Smooth muscle cell of the brain vasculature (primary cell): Measurements from ENCODE around the gene ZNF281.
A peak's percentile ranks its signal among the peaks of the same experiment; 100 is the strongest.
"Not testable (repeated sequence)": the region's sequence is repeated elsewhere in the genome, so short reads cannot be mapped to it uniquely, and the experiment has no call there.

ENCODE experiments used
- DNase-seq: peaks from one replicate; pipeline ENCODE4 v3.0.0-alpha.2; 2012; ENCODE audit warnings: low read depth, low spot score

Gene ZNF281, protein sequence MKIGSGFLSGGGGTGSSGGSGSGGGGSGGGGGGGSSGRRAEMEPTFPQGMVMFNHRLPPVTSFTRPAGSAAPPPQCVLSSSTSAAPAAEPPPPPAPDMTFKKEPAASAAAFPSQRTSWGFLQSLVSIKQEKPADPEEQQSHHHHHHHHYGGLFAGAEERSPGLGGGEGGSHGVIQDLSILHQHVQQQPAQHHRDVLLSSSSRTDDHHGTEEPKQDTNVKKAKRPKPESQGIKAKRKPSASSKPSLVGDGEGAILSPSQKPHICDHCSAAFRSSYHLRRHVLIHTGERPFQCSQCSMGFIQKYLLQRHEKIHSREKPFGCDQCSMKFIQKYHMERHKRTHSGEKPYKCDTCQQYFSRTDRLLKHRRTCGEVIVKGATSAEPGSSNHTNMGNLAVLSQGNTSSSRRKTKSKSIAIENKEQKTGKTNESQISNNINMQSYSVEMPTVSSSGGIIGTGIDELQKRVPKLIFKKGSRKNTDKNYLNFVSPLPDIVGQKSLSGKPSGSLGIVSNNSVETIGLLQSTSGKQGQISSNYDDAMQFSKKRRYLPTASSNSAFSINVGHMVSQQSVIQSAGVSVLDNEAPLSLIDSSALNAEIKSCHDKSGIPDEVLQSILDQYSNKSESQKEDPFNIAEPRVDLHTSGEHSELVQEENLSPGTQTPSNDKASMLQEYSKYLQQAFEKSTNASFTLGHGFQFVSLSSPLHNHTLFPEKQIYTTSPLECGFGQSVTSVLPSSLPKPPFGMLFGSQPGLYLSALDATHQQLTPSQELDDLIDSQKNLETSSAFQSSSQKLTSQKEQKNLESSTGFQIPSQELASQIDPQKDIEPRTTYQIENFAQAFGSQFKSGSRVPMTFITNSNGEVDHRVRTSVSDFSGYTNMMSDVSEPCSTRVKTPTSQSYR

GRCh38 chr1:200409761-200410565 is at the start of gene ZNF281:
Gene ZNF281, minus strand, starts transcription at chr1:200410036. Its CDS starts 331 bp downstream, at chr1:200409705.
- DNase-seq, result peak; percentile 73

DNA sequence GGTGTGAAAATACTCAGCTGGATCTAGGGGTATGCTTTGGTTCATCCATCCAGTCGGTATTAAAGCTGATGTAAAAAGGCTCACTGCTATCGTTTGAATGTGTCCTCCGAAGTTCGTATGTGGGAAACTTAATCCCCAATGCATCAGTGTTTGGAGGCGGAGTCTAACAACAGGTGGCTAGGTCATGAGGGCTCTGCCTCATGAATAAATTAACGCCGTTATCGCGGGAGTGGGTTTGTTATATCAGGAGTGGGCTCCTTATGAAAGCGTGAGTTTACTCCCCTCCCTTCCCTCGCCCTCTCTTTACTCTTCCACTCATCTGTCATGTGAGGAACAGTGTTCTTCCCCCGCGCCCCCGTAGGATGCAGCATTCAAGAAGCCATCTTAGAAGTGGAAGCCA is 48.9 kb upstream of the ZNF281 start:
- DNase-seq, result no peak

DNA sequence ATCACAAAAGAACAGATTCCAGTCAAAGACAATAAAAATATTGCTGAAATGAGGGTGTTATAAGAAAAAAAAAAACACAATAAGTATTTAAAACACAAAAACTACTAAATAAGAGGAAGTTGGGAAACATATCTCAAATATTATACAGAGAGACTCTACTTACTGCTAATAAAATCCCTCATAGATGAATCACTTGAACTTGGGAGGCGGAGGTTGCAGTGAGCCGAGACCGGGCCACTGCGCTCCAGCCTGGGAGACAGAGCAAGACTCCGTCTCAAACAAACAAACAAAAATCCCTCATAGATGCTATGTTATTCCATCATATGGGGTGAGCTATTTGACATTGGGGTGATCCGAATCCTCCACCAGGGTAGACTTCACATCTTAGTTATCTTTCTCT is 48.0 kb upstream of the ZNF281 start:
- DNase-seq, result no peak

DNA sequence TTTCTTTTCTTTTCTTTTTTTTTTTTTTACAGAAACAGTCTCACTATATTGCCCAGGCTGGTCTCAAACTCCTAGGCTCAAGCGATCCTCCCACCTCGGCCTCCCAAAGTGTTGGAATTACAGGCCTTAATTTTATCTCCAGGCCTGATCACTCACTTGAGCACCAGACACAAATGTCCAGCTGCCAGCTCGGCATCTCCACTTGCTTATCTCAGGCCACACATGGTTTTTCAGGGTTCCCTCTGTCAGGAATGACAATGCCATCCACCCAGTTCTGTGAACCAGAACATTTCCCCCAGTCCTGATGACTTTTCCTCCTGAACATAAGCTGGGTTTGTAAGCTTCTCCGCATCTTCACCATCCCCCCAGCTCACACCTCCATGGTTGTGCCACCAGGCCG is 44.6 kb upstream of the ZNF281 start:
- DNase-seq, result no peak

- DNase-seq, result no peak
These were observed 43.7 kb upstream of the ZNF281 start for GRCh38 chr1:200453553-200453905.

DNA sequence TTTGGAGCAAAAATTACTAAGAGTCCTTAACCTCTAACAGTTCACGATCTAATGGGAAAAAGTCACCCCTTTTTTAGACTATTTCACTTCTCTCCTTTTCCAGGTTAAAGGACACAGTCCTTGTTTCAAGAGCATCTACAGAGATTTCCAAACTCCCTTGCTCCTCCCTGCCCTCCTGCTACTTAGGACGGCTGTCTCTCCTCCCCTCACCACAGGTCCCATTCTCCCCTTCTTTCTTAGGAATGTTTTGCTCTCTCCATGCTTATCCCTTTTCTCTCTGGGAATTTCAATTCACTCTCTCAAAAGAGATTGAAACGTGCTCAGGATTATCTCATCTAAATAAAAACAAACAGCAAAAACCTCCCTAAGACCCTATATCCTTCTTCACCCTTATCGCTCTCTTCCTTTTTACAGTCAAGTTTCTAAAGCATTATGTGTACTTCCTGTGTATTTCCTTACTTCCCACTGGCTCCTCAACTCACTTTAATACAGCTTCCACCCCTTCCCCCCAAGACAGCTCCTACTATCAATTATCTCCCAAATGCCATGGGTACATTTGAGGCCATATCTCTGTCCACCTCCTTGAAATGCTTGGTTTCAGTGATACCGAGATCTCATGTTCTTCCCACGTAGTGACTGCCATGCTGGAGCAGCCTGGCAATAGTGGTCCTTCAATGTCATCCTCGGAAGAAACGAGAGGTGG is 43.2 kb upstream of the ZNF281 start:
- DNase-seq, result no peak

DNA sequence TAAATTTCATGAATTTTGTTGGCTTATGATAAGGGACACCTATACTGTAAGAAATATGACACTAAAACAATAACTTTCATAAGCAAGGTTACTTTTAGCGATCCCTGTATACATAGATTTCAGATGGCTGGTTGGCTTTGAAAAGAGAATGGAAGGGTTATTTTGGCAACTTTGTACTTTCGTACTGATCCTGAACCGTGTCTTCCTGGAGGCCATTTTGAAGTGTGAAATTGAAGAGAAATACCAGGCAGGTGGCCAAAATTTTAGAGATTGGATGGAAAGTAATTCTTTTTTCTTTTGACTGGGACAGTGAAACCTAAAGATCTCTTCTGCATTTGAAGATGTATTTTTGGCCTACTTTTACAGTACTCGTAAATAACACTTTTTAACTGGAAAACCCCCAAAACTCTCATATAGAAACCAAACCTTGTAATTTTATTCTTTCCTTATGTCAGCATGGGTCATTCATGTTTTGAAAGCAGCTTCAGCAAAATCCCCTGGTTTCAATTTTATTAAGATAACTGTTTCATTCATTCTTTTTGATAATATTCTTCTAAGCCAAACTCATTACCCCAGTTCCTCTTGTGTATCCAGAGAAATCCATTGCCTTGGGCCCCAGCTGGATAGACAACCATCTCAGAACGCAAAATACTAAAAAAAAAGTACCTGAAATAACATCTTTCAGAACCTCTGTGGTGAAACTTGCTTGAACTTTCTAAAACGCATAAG is 38.4 kb upstream of the ZNF281 start:
- no peak for DNase-seq

DNA sequence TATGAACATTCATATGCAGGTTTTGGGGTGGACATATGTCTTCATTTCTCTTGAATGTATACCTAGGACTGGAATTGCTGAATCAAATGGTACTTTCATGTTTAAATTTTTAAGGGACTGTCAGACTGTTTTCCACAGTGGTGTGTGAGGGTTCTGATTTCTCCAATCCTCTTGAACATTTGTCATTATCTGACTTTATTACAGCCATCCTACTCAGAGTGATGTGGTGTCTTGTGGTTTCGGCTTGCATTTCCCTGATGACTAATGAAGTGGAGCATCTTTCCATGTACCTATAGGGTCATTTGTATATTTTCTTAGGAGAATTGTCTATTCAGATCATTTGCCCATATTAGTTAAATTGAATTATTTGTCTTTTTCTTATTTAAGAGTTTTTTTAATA is 35.4 kb upstream of the ZNF281 start:
- DNase-seq, result no peak

DNA sequence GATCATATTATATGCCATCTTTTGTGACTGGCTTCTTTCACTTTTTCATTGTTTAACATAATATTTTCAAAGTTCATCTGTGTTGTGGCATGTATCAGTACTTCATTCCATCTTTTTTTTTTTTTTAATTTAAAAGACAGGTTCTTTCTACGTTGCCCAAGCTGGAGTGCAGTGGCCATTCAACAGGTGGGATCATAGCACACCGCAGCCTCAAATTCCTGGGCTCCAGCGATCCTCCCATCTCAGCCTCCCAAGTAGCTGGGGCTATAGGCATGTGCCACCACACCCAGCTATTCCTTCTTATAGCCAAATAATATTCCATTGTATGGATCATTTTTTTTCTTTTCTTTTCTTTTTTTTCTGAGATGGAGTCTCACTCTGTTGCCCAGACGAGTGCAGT is 34.6 kb upstream of the ZNF281 start:
- no peak for DNase-seq

- no peak for DNase-seq
These were observed 34.0 kb upstream of the ZNF281 start for GRCh38 chr1:200443860-200444259.

- no peak for DNase-seq
These were observed 32.8 kb upstream of the ZNF281 start for GRCh38 chr1:200442537-200443156.

- no peak for DNase-seq
These were observed 32.2 kb upstream of the ZNF281 start for GRCh38 chr1:200442023-200442422.

- DNase-seq, result no peak
These were observed 29.1 kb upstream of the ZNF281 start for GRCh38 chr1:200438911-200439310.

GRCh38 chr1:200438413-200438812 is 28.6 kb upstream of the ZNF281 start:
- DNase-seq, result not testable (repeated sequence)

GRCh38 chr1:200437556-200438203 is 27.8 kb upstream of the ZNF281 start:
- DNase-seq, result no peak

- DNase-seq, result no peak
These were observed 27.3 kb upstream of the ZNF281 start for GRCh38 chr1:200437088-200437487.

DNA sequence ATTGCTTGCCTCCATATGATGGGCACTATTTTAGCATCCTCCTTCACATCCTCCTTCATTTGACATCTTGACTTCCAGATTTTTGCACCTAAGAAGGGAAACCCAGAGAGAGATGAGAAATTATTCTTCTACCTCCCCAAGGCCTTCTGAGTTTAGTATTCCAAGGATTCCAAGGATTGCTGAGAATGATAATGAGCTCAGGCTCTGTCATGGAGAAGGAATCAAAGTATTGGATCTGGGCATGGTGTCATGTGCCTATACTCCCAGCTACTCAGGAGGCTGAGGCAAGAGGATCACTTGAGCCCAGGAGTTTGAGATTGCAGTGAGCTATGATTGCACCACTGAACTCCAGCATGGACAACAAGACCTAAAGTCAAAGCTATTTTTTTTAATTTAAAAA is 26.6 kb upstream of the ZNF281 start:
- no peak for DNase-seq

GRCh38 chr1:200435200-200435780 is 25.5 kb upstream of the ZNF281 start:
- DNase-seq, result no peak

- no peak for DNase-seq
These were observed 23.8 kb upstream of the ZNF281 start for GRCh38 chr1:200433586-200433985.
